Transverse colon (tissue), 4 donors: ENCODE data around the gene TRIP10. TPM values are rescaled to one million over a fixed set of nuclear protein-coding genes. Genes with fewer than 3 reads are reported as not detected.
"Not testable (repeated sequence)": the region's sequence is repeated elsewhere in the genome, so short reads cannot be mapped to it uniquely, and the experiment has no call there.

Source experiments
- DNase-seq: peaks from one replicate; pipeline ENCODE4 v3.0.0-alpha.2; 2019
- H3K27ac ChIP-seq, 4 donors: fragments of 200-600 bp; sonication (generic); 2 replicates each; pipeline ENCODE4 v1.5.1; 2016 to 2018; ENCODE audit warnings: inconsistent platforms in 4 of 4
- H3K27me3 ChIP-seq: fragments of 200-600 bp; sonication (generic); 2 replicates; pipeline ENCODE4 v1.5.1; 2017; ENCODE audit warnings: inconsistent platforms
- H3K36me3 ChIP-seq, 4 donors: fragments of 200-600 bp; sonication (generic); 2 replicates each; pipeline ENCODE4 v1.5.1; 2017 to 2019; ENCODE audit warnings: inconsistent platforms in 4 of 4
- H3K4me1 ChIP-seq, 4 donors: fragments of 200-600 bp; sonication (generic); 2 replicates each; pipeline ENCODE4 v1.5.1; 2017 to 2020; ENCODE audit warnings: inconsistent platforms in 4 of 4
- H3K4me3 ChIP-seq, 4 donors: fragments of 200-600 bp; sonication (generic); 1 replicate in 1 of 4; 2 replicates in 3 of 4; pipeline versions ENCODE4 v1.5.1 to v1.6.1; 2017 to 2019; ENCODE audit warnings: inconsistent platforms in 4 of 4
- H3K9me3 ChIP-seq, 2 donors: fragments of 200-600 bp; sonication (generic); 2 replicates each; pipeline ENCODE4 v1.5.1; 2017 to 2019; ENCODE audit warnings: inconsistent platforms in 2 of 2
- CTCF ChIP-seq, 5 experiments: fragments of 200-600 bp in 3 of 5; fragments of 450-650 bp in 2 of 5; sonication (generic) in 3 of 5; IDR thresholded peaks; 1 replicate in 2 of 5; 2 replicates in 3 of 5; pipeline ENCODE4 v1.5.1; 2016 to 2017; ENCODE audit warnings: antibody characterized with exemption in 5 of 5, inconsistent platforms in 3 of 5, mild to moderate bottlenecking in 2 of 5, moderate library complexity in 1 of 5
- EP300 ChIP-seq: sonication (generic); formaldehyde crosslinking; IDR thresholded peaks from one replicate; pipeline ENCODE4 v1.6.1; 2017; ENCODE audit warnings: antibody characterized with exemption, low read depth
- POLR2A ChIP-seq: fragments of 450-650 bp; IDR thresholded peaks from one replicate; pipeline ENCODE4 v1.6.1; 2016; ENCODE audit warnings: antibody characterized with exemption, mild to moderate bottlenecking, moderate library complexity
- POLR2AphosphoS5 ChIP-seq, 3 donors: sonication (generic); formaldehyde crosslinking; IDR thresholded peaks; one replicate each; pipeline ENCODE4 v1.6.1; 2016; ENCODE audit warnings: antibody characterized with exemption in 3 of 3
- WGBS, 2 donors: methylation state at CpG; one replicate each; pipeline ENCODE4 v1.1.5; 2018; ENCODE audit warnings: low coverage in 1 of 2; 5-methylcytosine and 5-hydroxymethylcytosine counted together
- in situ Hi-C, 4 donors: fragments of 200-750 bp; cut with MboI; loops; one replicate each; pipeline versions ENCODE4 v1.15.0 to v1.15.1; 2017; ENCODE audit warnings: low sequenced_read_pairs in 3 of 4, low pct_ligation_motif_present in 1 of 4, low pct_unique_long_range_greater_than_20kb in 1 of 4
- intact Hi-C: fragments of 100-400 bp; cut with DNase I; formaldehyde crosslinking; loops from one replicate; pipeline ENCODE4 v1.15.1; 2023; ENCODE audit warnings: low total_unique reads
- total RNA-seq, 4 donors: library from RNA; depleted of rRNA; stranded (reverse); fragments of >200 nt; gene quantifications; one replicate each; pipeline ENCODE4 v1.1.0, GENCODE V29; 2016

Gene TRIP10
- total RNA-seq, 4 donors from 2014 or later, result 55.5 to 227 (median 78.8) TPM

- H3K4me3 ChIP-seq, result peak overlapping the region; percentile 25 to 49 (median 38)
- 26% methylated on average over 6 of the region's 14 CpGs; no CpG with 5 or more reads in 1 of the 2 donors for WGBS, 2 donors
- peak overlapping the region; percentile 61 to 87 (median 74) for H3K27ac ChIP-seq
- intact Hi-C loops, result no loop called here
- no peaks in the 10 kb centered on the region for H3K27me3 ChIP-seq
- no peaks in the 10 kb centered on the region for H3K36me3 ChIP-seq
- H3K9me3 ChIP-seq, result no peaks in the 10 kb centered on the region
- no peak for TF ChIP-seq POLR2A
- no peak for TF ChIP-seq CTCF (IDR thresholded peaks at IDR 0.05)
- TF ChIP-seq POLR2AphosphoS5 (IDR thresholded peaks at IDR 0.05), result no peak
- no peak for TF ChIP-seq EP300
- DNase-seq, result no peak
- in situ Hi-C loops, result no loop called here
- H3K4me1 ChIP-seq, result peaks cover 0 to 5% (median 2%) of the 10 kb centered on the region in 4 donors
Measured at GRCh38 chr19:6772866-6773322, 33.4 kb downstream of the TRIP10 start.

- Histone ChIP-seq H3K4me1 (peaks cover 0 to 5% (median 0%) of the 10 kb centered on the region in 4 donors), H3K36me3 (no peaks in the 10 kb centered on the region), H3K27me3 (no peaks in the 10 kb centered on the region), H3K27ac (peak overlapping the region; percentile 61 to 87 (median 74)), H3K4me3 (peak overlapping the region; percentile 25 to 49 (median 38)), H3K9me3 (no peaks in the 10 kb centered on the region)
- 36% methylated on average over 8 of the region's 8 CpGs; no CpG with 5 or more reads in 1 of the 2 donors for WGBS, 2 donors
- DNase-seq, result peak; percentile 61
- intact Hi-C loops (no loop called here), in situ Hi-C loops (no loop called here)
- TF ChIP-seq EP300 (no peak), POLR2A (no peak), POLR2AphosphoS5 (IDR thresholded peaks at IDR 0.05) (no peak), CTCF (IDR thresholded peaks at IDR 0.05) (no peak)
Measured at GRCh38 chr19:6773323-6773931, 33.9 kb downstream of the TRIP10 start.

GRCh38 chr19:6774821-6775707 is 35.6 kb downstream of the TRIP10 start:
- in situ Hi-C loops (no loop called here), intact Hi-C loops (no loop called here)
- Histone ChIP-seq H3K9me3 (no peaks in the 10 kb centered on the region), H3K27ac (no peak overlapping the region), H3K27me3 (no peaks in the 10 kb centered on the region), H3K4me3 (no peak overlapping the region), H3K4me1 (peaks cover 0 to 5% (median 0%) of the 10 kb centered on the region in 4 donors), H3K36me3 (no peaks in the 10 kb centered on the region)
- DNase-seq, result no peak
- 48 to 85% methylated on average over 6 to 11 of the region's 11 CpGs for WGBS, 2 donors
- TF ChIP-seq POLR2AphosphoS5 (IDR thresholded peaks at IDR 0.05) (no peak), CTCF (IDR thresholded peaks at IDR 0.05) (no peak), EP300 (no peak), POLR2A (no peak)

- intact Hi-C loops, result not testable (repeated sequence)
Measured at GRCh38 chr19:6776045-6776444, 36.6 kb downstream of the TRIP10 start.

More at GRCh38 chr19:6776045-6776444, 36.6 kb downstream of the TRIP10 start:
- DNase-seq, H3K36me3 ChIP-seq, H3K27me3 ChIP-seq, in situ Hi-C loops, H3K9me3 ChIP-seq, H3K4me1 ChIP-seq, H3K4me3 ChIP-seq, H3K27ac ChIP-seq: not testable (repeated sequence)
